ENCODE data around the gene PTCRA.

DNA sequence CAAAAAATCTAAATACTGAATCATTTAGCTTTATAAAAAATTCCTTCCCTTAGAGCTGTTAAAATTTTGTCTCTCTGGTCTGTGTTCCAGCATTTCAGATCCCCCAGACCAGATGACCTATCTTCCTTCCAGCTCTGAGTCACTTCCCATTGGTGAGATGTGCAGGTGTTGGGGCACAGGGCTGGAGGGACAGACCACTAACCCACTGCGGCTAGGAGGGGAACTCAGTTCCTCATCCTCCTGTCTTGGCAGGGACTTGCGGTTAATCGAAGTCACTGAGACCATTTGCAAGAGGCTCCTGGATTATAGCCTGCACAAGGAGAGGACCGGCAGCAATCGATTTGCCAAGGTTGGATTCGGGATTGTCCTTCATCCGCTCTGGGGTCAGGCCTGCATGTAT, 19.5 kb downstream of the PTCRA start:
- TF ChIP-seq, protein P1, sequence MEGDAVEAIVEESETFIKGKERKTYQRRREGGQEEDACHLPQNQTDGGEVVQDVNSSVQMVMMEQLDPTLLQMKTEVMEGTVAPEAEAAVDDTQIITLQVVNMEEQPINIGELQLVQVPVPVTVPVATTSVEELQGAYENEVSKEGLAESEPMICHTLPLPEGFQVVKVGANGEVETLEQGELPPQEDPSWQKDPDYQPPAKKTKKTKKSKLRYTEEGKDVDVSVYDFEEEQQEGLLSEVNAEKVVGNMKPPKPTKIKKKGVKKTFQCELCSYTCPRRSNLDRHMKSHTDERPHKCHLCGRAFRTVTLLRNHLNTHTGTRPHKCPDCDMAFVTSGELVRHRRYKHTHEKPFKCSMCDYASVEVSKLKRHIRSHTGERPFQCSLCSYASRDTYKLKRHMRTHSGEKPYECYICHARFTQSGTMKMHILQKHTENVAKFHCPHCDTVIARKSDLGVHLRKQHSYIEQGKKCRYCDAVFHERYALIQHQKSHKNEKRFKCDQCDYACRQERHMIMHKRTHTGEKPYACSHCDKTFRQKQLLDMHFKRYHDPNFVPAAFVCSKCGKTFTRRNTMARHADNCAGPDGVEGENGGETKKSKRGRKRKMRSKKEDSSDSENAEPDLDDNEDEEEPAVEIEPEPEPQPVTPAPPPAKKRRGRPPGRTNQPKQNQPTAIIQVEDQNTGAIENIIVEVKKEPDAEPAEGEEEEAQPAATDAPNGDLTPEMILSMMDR (conservative IDR thresholded peaks at IDR 0.05; ENCODE audit: low read depth, low read length), result no peak
- TF ChIP-seq POLR2A (IDR thresholded peaks at IDR 0.05; ENCODE audit: low read depth, low read length), result no peak
- TF ChIP-seq RFX5 (IDR thresholded peaks at IDR 0.05; ENCODE audit: low read depth, low read length), result no peak
